Cardiac fibroblast (primary cell): Measurements from ENCODE around the gene MEF2B.
"Not testable (repeated sequence)": the region's sequence is repeated elsewhere in the genome, so short reads cannot be mapped to it uniquely, and the experiment has no call there.

Experiments used
- DNase-seq, 2 donors: peaks; one replicate each; pipeline versions ENCODE4 v3.0.0 to v3.0.0-alpha.2; 2010; ENCODE audit warnings: low read depth in 2 of 2
- H3K4me3 ChIP-seq, 2 donors: replicated peaks in 1 of 2; 1 replicate in 1 of 2; 2 replicates in 1 of 2; pipeline ENCODE4 v1.5.1; 2011; ENCODE audit warnings: low read depth in 2 of 2, low read length in 2 of 2, mild to moderate bottlenecking in 2 of 2, moderate library complexity in 1 of 2
- TF ChIP-seq, protein P1 (sequence below): IDR thresholded peaks from one replicate; pipeline ENCODE4 v1.5.1; 2011; ENCODE audit warnings: low read depth, mild to moderate bottlenecking, low read length, inconsistent platforms

The MEF2B gene

DNA sequence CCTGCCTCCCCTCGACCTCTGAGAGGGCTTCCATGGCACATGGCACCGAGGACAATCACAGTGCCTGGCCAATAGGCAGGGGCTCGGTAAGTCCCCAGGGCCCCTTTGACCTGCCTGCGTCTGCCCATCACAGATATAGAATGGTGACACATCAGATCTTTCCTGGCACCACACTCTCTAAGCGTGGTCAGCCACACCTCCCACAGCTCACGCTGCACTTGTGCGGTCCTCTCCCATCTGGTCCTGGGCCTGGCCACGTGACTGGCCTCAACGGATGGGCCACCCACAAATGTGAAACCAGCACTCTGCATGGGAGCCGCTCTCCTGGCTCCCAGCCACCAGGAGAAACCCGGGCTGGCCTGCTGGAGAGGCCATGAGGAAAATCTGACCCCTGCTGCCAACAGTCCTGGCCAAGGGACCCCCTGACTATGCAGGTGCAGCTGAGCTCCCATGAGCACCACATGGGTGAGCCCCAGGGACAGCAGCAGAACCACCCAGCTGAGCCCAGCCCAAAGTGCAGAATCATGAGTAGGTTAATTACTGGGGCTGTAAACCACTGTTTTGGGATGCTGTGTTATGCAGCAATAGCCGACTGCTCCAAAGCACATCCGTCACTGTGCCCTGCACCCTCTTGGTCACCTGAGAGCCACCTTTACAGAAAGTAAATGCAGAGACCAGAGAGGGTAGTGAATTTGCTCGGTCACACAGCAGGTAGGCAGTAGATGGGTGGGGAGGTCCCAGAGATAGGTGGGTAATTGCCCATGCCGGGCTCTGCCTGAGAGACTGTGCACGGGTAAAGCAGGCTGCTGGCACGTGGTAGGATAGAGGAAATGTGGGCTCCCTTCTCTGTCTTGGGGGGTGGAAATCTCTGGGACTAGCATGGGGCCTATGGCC, 9.7 kb upstream of the MEF2B start:
- no peak overlapping the region for H3K4me3 ChIP-seq
- TF ChIP-seq, protein P1, sequence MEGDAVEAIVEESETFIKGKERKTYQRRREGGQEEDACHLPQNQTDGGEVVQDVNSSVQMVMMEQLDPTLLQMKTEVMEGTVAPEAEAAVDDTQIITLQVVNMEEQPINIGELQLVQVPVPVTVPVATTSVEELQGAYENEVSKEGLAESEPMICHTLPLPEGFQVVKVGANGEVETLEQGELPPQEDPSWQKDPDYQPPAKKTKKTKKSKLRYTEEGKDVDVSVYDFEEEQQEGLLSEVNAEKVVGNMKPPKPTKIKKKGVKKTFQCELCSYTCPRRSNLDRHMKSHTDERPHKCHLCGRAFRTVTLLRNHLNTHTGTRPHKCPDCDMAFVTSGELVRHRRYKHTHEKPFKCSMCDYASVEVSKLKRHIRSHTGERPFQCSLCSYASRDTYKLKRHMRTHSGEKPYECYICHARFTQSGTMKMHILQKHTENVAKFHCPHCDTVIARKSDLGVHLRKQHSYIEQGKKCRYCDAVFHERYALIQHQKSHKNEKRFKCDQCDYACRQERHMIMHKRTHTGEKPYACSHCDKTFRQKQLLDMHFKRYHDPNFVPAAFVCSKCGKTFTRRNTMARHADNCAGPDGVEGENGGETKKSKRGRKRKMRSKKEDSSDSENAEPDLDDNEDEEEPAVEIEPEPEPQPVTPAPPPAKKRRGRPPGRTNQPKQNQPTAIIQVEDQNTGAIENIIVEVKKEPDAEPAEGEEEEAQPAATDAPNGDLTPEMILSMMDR: no peak
- no peak for DNase-seq

- H3K4me3 ChIP-seq: no peak overlapping the region
- TF ChIP-seq, protein P1: no peak
- DNase-seq: peak in 1 of 2 donors; percentile 5
Observed at GRCh38 chr19:19176950-19177349, 6.9 kb upstream of the MEF2B start.

GRCh38 chr19:19173243-19173642, 3.2 kb upstream of the MEF2B start:
- not testable (repeated sequence) for H3K4me3 ChIP-seq, DNase-seq

DNA sequence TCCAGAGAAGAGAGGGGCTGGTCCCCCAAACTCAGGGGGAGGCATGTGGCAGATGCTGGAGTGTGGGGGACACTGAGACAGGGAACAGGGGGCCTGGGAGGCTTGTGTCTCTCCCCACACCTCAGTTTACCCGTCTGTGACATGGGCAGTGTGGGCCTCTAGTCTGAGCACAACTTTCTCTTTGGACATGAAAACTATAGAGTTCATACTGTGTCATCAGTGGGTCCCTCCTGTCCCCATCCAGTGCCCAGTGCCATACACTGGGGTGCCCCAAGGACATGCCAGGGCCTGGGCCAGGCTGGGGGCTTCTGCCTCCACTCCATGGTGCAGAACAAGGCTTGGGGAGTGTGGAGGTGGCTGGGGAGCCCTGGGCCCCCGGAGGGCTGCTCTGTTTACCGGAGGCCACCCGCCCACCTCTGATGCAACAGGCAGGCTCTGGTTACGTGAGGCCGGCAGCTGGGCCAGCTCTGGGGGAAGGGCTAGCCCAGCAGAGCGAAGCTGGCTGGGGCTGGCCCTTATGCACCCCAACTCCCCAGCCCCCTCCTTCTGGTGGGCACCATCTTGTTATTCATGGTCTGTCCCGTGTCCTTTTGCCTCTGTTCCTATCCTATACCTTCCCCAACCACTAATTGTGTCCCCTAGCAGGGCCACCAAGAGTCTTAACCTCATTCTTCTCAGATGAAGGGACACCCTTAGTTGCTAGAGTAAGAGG, 1.9 kb upstream of the MEF2B start:
- no peak overlapping the region for H3K4me3 ChIP-seq
- peak; percentile 46 to 73 for DNase-seq
- TF ChIP-seq, protein P1: no peak

DNA sequence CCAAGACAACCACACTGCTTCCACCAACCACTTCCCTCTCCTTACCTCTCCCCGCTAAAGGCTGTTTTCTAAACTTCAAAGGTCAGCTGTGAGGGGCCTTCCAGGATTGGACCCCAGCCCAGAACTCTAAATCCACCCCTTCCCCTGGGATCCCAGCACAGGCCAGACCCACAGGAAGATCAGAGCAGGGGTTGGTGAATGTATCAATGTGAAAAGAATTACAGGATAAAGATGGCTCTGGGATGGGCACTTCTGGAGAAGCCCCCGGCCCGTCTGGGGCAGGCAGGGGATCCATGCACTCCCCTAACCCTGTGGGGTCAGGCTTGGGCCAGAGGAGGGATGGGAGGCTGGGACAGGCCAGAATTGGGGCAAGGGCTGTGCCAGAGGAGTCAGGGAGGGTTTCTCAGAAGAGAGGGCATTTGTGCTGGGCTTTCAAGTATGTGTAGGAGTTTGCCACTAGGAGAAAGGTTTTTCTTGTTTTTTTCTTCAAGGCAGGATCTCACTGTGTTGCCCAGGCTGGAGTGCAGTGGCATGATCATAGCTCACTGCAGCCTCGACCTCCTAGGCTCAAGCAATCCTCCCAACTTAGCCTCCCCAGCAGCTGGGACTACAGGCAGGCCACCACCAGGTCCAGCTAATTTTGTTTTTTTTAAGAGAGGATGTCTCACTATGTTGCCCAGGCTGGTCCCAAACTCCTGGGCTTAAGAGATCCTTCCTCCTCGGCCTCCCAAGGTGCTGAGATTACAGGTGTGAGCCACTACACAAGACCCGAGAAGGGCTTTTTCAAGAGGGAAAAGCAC, 1.0 kb upstream of the MEF2B start:
- DNase-seq: peak in 1 of 2 donors; percentile 36
- TF ChIP-seq, protein P1: no peak
- no peak overlapping the region for H3K4me3 ChIP-seq

DNA sequence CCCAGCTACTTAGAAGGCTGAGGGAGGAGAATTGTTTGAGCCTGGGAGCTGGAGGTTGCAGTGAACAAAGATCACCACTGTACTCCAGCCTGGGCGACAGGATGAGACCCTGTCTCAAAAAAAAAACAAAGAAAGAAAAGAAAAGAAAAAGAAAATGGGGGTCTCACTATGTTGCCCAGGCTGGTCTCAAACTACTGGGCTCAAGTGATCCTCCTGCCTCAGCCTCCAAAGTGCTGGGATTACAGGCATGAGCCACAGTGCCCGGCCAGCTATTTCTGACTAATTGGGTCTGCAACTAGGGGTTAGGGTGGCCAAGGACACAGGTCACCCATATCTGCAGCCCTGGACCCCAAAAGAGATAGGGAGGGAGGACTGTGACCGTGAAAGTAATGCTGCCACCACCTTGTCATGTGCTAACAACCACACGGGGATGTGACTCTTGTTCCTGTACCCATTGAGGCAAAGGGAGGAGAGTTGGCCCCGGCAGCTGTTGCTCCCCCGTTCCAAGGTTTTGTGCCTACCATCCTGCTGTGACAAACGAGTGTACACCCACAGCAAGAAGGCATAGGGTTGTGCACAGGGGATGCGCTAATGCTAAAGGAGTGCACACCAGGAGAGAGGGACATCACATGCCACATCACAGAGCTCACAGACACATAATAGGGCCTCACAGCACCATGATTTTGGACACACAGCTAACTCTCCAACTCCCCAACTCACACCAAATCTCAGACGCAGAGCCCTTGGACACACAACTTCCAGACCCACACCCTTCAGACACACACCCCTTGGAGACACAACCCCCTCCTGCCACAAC, 619 bp downstream of the MEF2B start:
- no peak overlapping the region for H3K4me3 ChIP-seq
- TF ChIP-seq, protein P1: no peak

More for the DNA sequence above, 619 bp downstream of the MEF2B start:
- no peak for DNase-seq
